Activated T-helper 1 cell treated with anti-CD3 and anti-CD28 coated beads, Interleukin-12 subunit alpha, Interleukin-12 subunit beta, Interleukin-2, Interleukin-4 antibody, amounts not matched to agents 30 ng/mL and 10 ng/mL and 1 ng/mL, durations not matched to agents 14 hours and 24 hours and 36 hours (primary cell): ENCODE data around the gene CRTC3. TPM values are rescaled to one million over a fixed set of nuclear protein-coding genes. Genes with fewer than 3 reads are reported as not detected.
"Not testable (repeated sequence)": the region's sequence is repeated elsewhere in the genome, so short reads cannot be mapped to it uniquely, and the experiment has no call there.

ENCODE experiments used
- DNase-seq: peaks from one replicate; pipeline ENCODE4 v3.0.0; 2021; ENCODE audit warnings: low spot score
- H3K27ac Mint-ChIP-seq: one replicate; pipeline ENCODE4 v1.8.0; 2021; ENCODE audit warnings: mild to moderate bottlenecking, mixed read lengths
- H3K27me3 Mint-ChIP-seq: one replicate; pipeline ENCODE4 v1.8.0; 2022; ENCODE audit warnings: mild to moderate bottlenecking, moderate library complexity, mixed read lengths; ENCODE audit not compliant: insufficient read depth
- H3K36me3 Mint-ChIP-seq: one replicate; pipeline ENCODE4 v1.8.0; 2021; ENCODE audit warnings: low read depth, mixed read lengths
- H3K4me1 Mint-ChIP-seq: one replicate; pipeline ENCODE4 v1.8.0; 2021; ENCODE audit warnings: low read depth, mixed read lengths
- H3K4me3 Mint-ChIP-seq: one replicate; pipeline ENCODE4 v1.8.0; 2021; ENCODE audit warnings: mild to moderate bottlenecking, moderate library complexity, mixed read lengths
- H3K9me3 Mint-ChIP-seq: one replicate; pipeline ENCODE4 v1.8.0; 2021; ENCODE audit warnings: mixed read lengths
- intact Hi-C: fragments of 100-400 bp; cut with micrococcal nuclease; formaldehyde crosslinking; loops from one replicate; pipeline ENCODE4 v1.15.1; 2024
- total RNA-seq: library from RNA; stranded (reverse); gene quantifications from 2 replicates; pipeline ENCODE4 v1.2.3, GENCODE V29; 2022

CRTC3 gene
- total RNA-seq, 1 donor from 2014 or later: 54.0 TPM

DNA sequence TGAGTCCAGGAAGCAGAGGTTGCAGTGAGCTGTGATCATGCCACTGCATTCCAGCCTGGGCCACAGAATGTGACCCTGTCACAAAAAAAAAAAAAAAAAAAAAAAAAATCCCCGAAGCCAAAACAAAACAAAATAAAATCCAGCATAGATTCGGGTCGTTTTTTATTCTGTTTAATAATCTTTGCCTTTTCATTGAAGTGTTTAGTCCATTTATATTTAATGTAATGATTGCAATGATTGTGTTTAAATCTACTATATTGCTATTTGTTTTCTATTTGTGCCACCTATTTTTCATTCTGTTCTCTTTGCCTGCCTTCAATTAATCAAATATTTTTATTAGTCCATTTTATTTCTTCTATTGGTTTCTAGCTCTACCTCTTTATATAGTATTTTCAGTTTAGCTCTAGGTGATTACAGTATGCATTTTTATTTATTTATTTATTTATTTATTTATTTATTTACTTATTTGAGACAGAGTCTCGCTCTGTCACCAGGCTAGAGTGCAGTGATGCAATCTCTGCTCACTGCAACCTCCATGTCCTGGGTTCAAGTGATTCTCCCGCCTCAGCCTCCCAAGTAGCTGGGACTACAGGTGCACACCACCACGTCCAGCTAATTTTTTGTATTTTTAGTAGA, 159.7 kb downstream of the CRTC3 start:
- peaks cover 59% of the 10 kb centered on the region for H3K4me1 Mint-ChIP-seq
- not testable (repeated sequence) for H3K36me3 Mint-ChIP-seq, H3K4me3 Mint-ChIP-seq, H3K27ac Mint-ChIP-seq, H3K9me3 Mint-ChIP-seq, H3K27me3 Mint-ChIP-seq, DNase-seq
- intact Hi-C loops: loop anchor here (5.0 kb wide), 1 partner anchor 277 kb away; no protein-coding TSS in a partner anchor

DNA sequence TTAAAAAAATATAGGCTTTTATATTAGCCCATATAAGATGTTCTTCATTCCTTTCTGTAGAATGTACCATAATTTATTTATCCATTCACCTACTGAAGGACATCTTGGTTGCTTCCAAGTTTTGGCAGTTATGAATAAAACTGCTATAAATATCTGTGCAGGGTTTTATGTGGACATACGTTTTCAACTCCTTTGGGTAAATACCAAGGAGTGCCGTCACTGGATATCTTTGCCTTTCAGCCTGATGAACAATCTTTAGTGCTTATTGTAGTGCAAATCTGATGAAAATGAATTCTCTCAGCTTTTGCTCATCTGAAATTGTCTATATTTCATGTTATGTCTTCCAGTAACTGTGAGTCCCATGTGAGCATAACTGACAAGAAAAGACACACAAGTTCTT, 160.9 kb downstream of the CRTC3 start:
- H3K36me3 Mint-ChIP-seq: no peaks in the 10 kb centered on the region
- no peaks in the 10 kb centered on the region for H3K27me3 Mint-ChIP-seq
- no peaks in the 10 kb centered on the region for H3K9me3 Mint-ChIP-seq
- H3K4me3 Mint-ChIP-seq: no peak overlapping the region
- peaks cover 56% of the 10 kb centered on the region for H3K4me1 Mint-ChIP-seq
- H3K27ac Mint-ChIP-seq: no peak overlapping the region
- intact Hi-C loops: no loop called here
- no peak for DNase-seq

DNA sequence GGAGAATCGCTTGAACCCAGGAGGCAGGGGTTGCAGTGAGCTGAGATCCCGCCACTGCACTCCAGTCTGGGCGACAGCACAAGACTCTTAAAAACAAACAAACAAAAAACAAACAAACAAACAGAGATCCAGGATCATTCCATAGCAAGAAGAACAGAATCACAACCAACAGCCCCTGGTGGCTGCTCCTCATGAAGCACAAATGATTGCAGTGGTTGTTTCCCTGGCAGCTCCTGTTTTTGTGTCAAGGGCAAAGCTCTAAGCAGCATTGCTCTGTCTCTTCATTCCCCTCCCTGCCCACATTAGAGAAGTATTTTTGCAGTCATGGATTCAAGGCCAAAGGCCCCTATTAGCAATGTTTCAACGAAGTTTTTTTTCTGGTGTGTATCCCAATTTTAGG, 161.6 kb downstream of the CRTC3 start:
- Mint-ChIP-seq H3K4me1 (peaks cover 52% of the 10 kb centered on the region), H3K9me3 (no peaks in the 10 kb centered on the region), H3K36me3 (no peaks in the 10 kb centered on the region), H3K4me3 (no peak overlapping the region), H3K27me3 (no peaks in the 10 kb centered on the region), H3K27ac (no peak overlapping the region)
- intact Hi-C loops: no loop called here
- no peak for DNase-seq

- H3K27ac Mint-ChIP-seq: no peak overlapping the region
- peaks cover 52% of the 10 kb centered on the region for H3K4me1 Mint-ChIP-seq
- no peaks in the 10 kb centered on the region for H3K36me3 Mint-ChIP-seq
- no peak for DNase-seq
- H3K4me3 Mint-ChIP-seq: no peak overlapping the region
- no peaks in the 10 kb centered on the region for H3K9me3 Mint-ChIP-seq
- intact Hi-C loops: loop anchor here (2.0 kb wide), 1 partner anchor 13 kb away; no protein-coding TSS in a partner anchor
- no peaks in the 10 kb centered on the region for H3K27me3 Mint-ChIP-seq
Observed at GRCh38 chr15:90691982-90692773, 162.5 kb downstream of the CRTC3 start.

Other genes starting within 250 kb of the CRTC3 start
- 1.6 and 2.1 TPM in 2 replicates for gene ZNF774, start 177.6 kb upstream of the CRTC3 start, total RNA-seq
- 144 and 149 TPM in 2 replicates for gene IQGAP1, start 141.7 kb upstream of the CRTC3 start, total RNA-seq
- 64.3 and 65.1 TPM in 2 replicates for gene BLM, start 187.4 kb downstream of the CRTC3 start, total RNA-seq